GM21360 (cell line): ENCODE measurements around the gene ATP8B3.
"Not testable (repeated sequence)": the region's sequence is repeated elsewhere in the genome, so short reads cannot be mapped to it uniquely, and the experiment has no call there.

Source experiments
- ATAC-seq: cut with Tn5 transposase; IDR thresholded peaks from one replicate; pipeline ENCODE4 v1.9.1; 2021; ENCODE audit warnings: mild to moderate bottlenecking, moderate library complexity; ENCODE audit not compliant: unreplicated experiment

Gene ATP8B3

GRCh38 chr19:1797313-1797712 lies 14.8 kb downstream of the ATP8B3 start:
- ATAC-seq: not testable (repeated sequence)

- no peak for ATAC-seq
These were observed 15.5 kb downstream of the ATP8B3 start for GRCh38 chr19:1796395-1797142.

GRCh38 chr19:1794424-1795172 lies 17.5 kb downstream of the ATP8B3 start:
- ATAC-seq: no peak

- no peak for ATAC-seq
These were observed 20.2 kb downstream of the ATP8B3 start for GRCh38 chr19:1791879-1792278.

GRCh38 chr19:1790054-1790792 lies 21.9 kb downstream of the ATP8B3 start:
- ATAC-seq: no peak

- no peak for ATAC-seq
These were observed 22.6 kb downstream of the ATP8B3 start for GRCh38 chr19:1789261-1790041.

- no peak for ATAC-seq
These were observed 25.0 kb downstream of the ATP8B3 start for GRCh38 chr19:1787116-1787515.

- ATAC-seq: no peak
These were observed 25.4 kb downstream of the ATP8B3 start for GRCh38 chr19:1786668-1787067.

GRCh38 chr19:1785310-1785709 lies 26.8 kb downstream of the ATP8B3 start:
- ATAC-seq: no peak

- ATAC-seq: no peak
These were observed 28.2 kb downstream of the ATP8B3 start for GRCh38 chr19:1783874-1784273.

GRCh38 chr19:1783354-1783753 lies 28.7 kb downstream of the ATP8B3 start:
- no peak for ATAC-seq

GRCh38 chr19:1782521-1782920 lies 29.6 kb downstream of the ATP8B3 start:
- no peak for ATAC-seq

GRCh38 chr19:1780272-1780958 lies 31.7 kb downstream of the ATP8B3 start:
- no peak for ATAC-seq

- no peak for ATAC-seq
These were observed 32.5 kb downstream of the ATP8B3 start for GRCh38 chr19:1779574-1779973.

GRCh38 chr19:1777149-1777548 lies 34.9 kb downstream of the ATP8B3 start:
- ATAC-seq: no peak

GRCh38 chr19:1776606-1777147 lies 35.4 kb downstream of the ATP8B3 start:
- no peak for ATAC-seq

GRCh38 chr19:1775951-1776605 lies 36.0 kb downstream of the ATP8B3 start:
- no peak for ATAC-seq

- no peak for ATAC-seq
These were observed 36.9 kb downstream of the ATP8B3 start for GRCh38 chr19:1774989-1775772.

GRCh38 chr19:1773184-1773583 lies 38.9 kb downstream of the ATP8B3 start:
- no peak for ATAC-seq
